ENCODE results near the gene DHX32. TPM values are rescaled to one million over a fixed set of nuclear protein-coding genes. Genes with fewer than 3 reads are reported as not detected.

Gene DHX32
- total RNA-seq, 1 experiment from 2014 or later = 36.2 TPM

Small RNA genes within 50 kb of the gene (microRNA-seq; reads per million reads assigned to microRNA genes)
- gene MIR4484 = 2.2 reads per million

Other genes starting within 250 kb of the DHX32 start
- 0.61 and 1.3 TPM in 2 replicates for gene TEX36, start 198.1 kb downstream of the DHX32 start, total RNA-seq (2021)
- gene EDRF1, start 161.6 kb downstream of the DHX32 start, total RNA-seq (2021) = 37.8 and 40.5 TPM in 2 replicates
- not detected in 2 replicates for gene MMP21, start 105.5 kb downstream of the DHX32 start, total RNA-seq (2021)
- 65.6 and 70.7 TPM in 2 replicates for gene UROS, start 58.0 kb downstream of the DHX32 start, total RNA-seq (2021)
- 95.9 and 113 TPM in 2 replicates for gene BCCIP, start 57.7 kb downstream of the DHX32 start, total RNA-seq (2021)
- gene FANK1, start 15.3 kb upstream of the DHX32 start, total RNA-seq (2021) = 0.83 and 1.4 TPM in 2 replicates